ENCODE results near the gene SOX13. TPM values are rescaled to one million over a fixed set of nuclear protein-coding genes. Genes with fewer than 3 reads are reported as not detected.
"Not testable (repeated sequence)": the region's sequence is repeated elsewhere in the genome, so short reads cannot be mapped to it uniquely, and the experiment has no call there.

Gene SOX13
- total RNA-seq, 1 donor from 2014 or later: 0.71 TPM

GRCh38 chr1:204043680-204044079 is 29.2 kb upstream of the SOX13 start:
- DNase-seq (ENCODE audit: low spot score): no peak
- Mint-ChIP-seq H3K27me3 (ENCODE audit: low read depth) (no peaks in the 10 kb centered on the region), H3K27ac (no peak overlapping the region), H3K4me3 (ENCODE audit: low read depth) (no peak overlapping the region), H3K9me3 (no peaks in the 10 kb centered on the region), H3K36me3 (ENCODE audit: low read depth) (no peaks in the 10 kb centered on the region), H3K4me1 (ENCODE audit: low read depth) (no peaks in the 10 kb centered on the region)
- intact Hi-C loops (cut with micrococcal nuclease): no loop called here

- H3K27ac Mint-ChIP-seq: no peak overlapping the region
- no peak for DNase-seq (ENCODE audit: low spot score)
- H3K36me3 Mint-ChIP-seq (ENCODE audit: low read depth): no peaks in the 10 kb centered on the region
- no peaks in the 10 kb centered on the region for H3K4me1 Mint-ChIP-seq (ENCODE audit: low read depth)
- intact Hi-C loops (cut with micrococcal nuclease): no loop called here
- no peak overlapping the region for H3K4me3 Mint-ChIP-seq (ENCODE audit: low read depth)
- H3K27me3 Mint-ChIP-seq (ENCODE audit: low read depth): no peaks in the 10 kb centered on the region
- H3K9me3 Mint-ChIP-seq: no peaks in the 10 kb centered on the region
Measured at GRCh38 chr1:204044448-204044847, 28.5 kb upstream of the SOX13 start.

- DNase-seq (ENCODE audit: low spot score): no peak
- Mint-ChIP-seq H3K9me3 (no peaks in the 10 kb centered on the region), H3K36me3 (ENCODE audit: low read depth) (no peaks in the 10 kb centered on the region), H3K27me3 (ENCODE audit: low read depth) (no peaks in the 10 kb centered on the region), H3K4me1 (ENCODE audit: low read depth) (no peaks in the 10 kb centered on the region), H3K4me3 (ENCODE audit: low read depth) (no peak overlapping the region), H3K27ac (no peak overlapping the region)
- intact Hi-C loops (cut with micrococcal nuclease): no loop called here
Measured at GRCh38 chr1:204045430-204045829, 27.5 kb upstream of the SOX13 start.

GRCh38 chr1:204046346-204046745 is 26.6 kb upstream of the SOX13 start:
- H3K9me3 Mint-ChIP-seq: no peaks in the 10 kb centered on the region
- no peaks in the 10 kb centered on the region for H3K36me3 Mint-ChIP-seq (ENCODE audit: low read depth)
- H3K4me1 Mint-ChIP-seq (ENCODE audit: low read depth): no peaks in the 10 kb centered on the region
- intact Hi-C loops (cut with micrococcal nuclease): no loop called here
- no peak overlapping the region for H3K4me3 Mint-ChIP-seq (ENCODE audit: low read depth)
- no peak overlapping the region for H3K27ac Mint-ChIP-seq
- DNase-seq (ENCODE audit: low spot score): no peak
- H3K27me3 Mint-ChIP-seq (ENCODE audit: low read depth): no peaks in the 10 kb centered on the region

- H3K27me3 Mint-ChIP-seq (ENCODE audit: low read depth); H3K36me3 Mint-ChIP-seq (ENCODE audit: low read depth); H3K9me3 Mint-ChIP-seq; H3K4me1 Mint-ChIP-seq (ENCODE audit: low read depth); intact Hi-C loops (cut with micrococcal nuclease); DNase-seq (ENCODE audit: low spot score); H3K4me3 Mint-ChIP-seq (ENCODE audit: low read depth); H3K27ac Mint-ChIP-seq: not testable (repeated sequence)
Measured at GRCh38 chr1:204048796-204049195, 24.1 kb upstream of the SOX13 start.

GRCh38 chr1:204051258-204051657 is 21.7 kb upstream of the SOX13 start:
- Mint-ChIP-seq H3K9me3 (no peaks in the 10 kb centered on the region), H3K4me3 (ENCODE audit: low read depth) (no peak overlapping the region), H3K27ac (no peak overlapping the region), H3K4me1 (ENCODE audit: low read depth) (no peaks in the 10 kb centered on the region), H3K27me3 (ENCODE audit: low read depth) (peaks cover 5% of the 10 kb centered on the region), H3K36me3 (ENCODE audit: low read depth) (no peaks in the 10 kb centered on the region)
- intact Hi-C loops (cut with micrococcal nuclease): no loop called here
- DNase-seq (ENCODE audit: low spot score): no peak

GRCh38 chr1:204051718-204052117 is 21.2 kb upstream of the SOX13 start:
- intact Hi-C loops (cut with micrococcal nuclease): no loop called here
- H3K27ac Mint-ChIP-seq: no peak overlapping the region
- H3K36me3 Mint-ChIP-seq (ENCODE audit: low read depth): no peaks in the 10 kb centered on the region
- H3K9me3 Mint-ChIP-seq: no peaks in the 10 kb centered on the region
- H3K4me1 Mint-ChIP-seq (ENCODE audit: low read depth): no peaks in the 10 kb centered on the region
- peaks cover 6% of the 10 kb centered on the region for H3K27me3 Mint-ChIP-seq (ENCODE audit: low read depth)
- DNase-seq (ENCODE audit: low spot score): no peak
- no peak overlapping the region for H3K4me3 Mint-ChIP-seq (ENCODE audit: low read depth)

GRCh38 chr1:204053893-204054292 is 19.0 kb upstream of the SOX13 start:
- intact Hi-C loops (cut with micrococcal nuclease): no loop called here
- Mint-ChIP-seq H3K36me3 (ENCODE audit: low read depth) (no peaks in the 10 kb centered on the region), H3K27me3 (ENCODE audit: low read depth) (peaks cover 6% of the 10 kb centered on the region), H3K9me3 (no peaks in the 10 kb centered on the region), H3K4me3 (ENCODE audit: low read depth) (no peak overlapping the region), H3K27ac (no peak overlapping the region), H3K4me1 (ENCODE audit: low read depth) (no peaks in the 10 kb centered on the region)
- no peak for DNase-seq (ENCODE audit: low spot score)

- Mint-ChIP-seq H3K27ac (no peak overlapping the region), H3K27me3 (ENCODE audit: low read depth) (peaks cover 6% of the 10 kb centered on the region), H3K4me3 (ENCODE audit: low read depth) (no peak overlapping the region), H3K36me3 (ENCODE audit: low read depth) (no peaks in the 10 kb centered on the region), H3K9me3 (no peaks in the 10 kb centered on the region), H3K4me1 (ENCODE audit: low read depth) (no peaks in the 10 kb centered on the region)
- DNase-seq (ENCODE audit: low spot score): no peak
- intact Hi-C loops (cut with micrococcal nuclease): no loop called here
Measured at GRCh38 chr1:204059970-204060369, 12.9 kb upstream of the SOX13 start.

- Mint-ChIP-seq H3K9me3 (no peaks in the 10 kb centered on the region), H3K27me3 (ENCODE audit: low read depth) (no peaks in the 10 kb centered on the region), H3K4me3 (ENCODE audit: low read depth) (no peak overlapping the region), H3K4me1 (ENCODE audit: low read depth) (peaks cover 2% of the 10 kb centered on the region), H3K36me3 (ENCODE audit: low read depth) (no peaks in the 10 kb centered on the region), H3K27ac (no peak overlapping the region)
- no peak for DNase-seq (ENCODE audit: low spot score)
- intact Hi-C loops (cut with micrococcal nuclease): no loop called here
Measured at GRCh38 chr1:204062106-204062505, 10.8 kb upstream of the SOX13 start.

GRCh38 chr1:204065174-204065985 is 7.5 kb upstream of the SOX13 start:
- DNase-seq (ENCODE audit: low spot score): no peak
- peaks cover 2% of the 10 kb centered on the region for H3K4me1 Mint-ChIP-seq (ENCODE audit: low read depth)
- no peak overlapping the region for H3K4me3 Mint-ChIP-seq (ENCODE audit: low read depth)
- intact Hi-C loops (cut with micrococcal nuclease): no loop called here
- no peaks in the 10 kb centered on the region for H3K9me3 Mint-ChIP-seq
- no peaks in the 10 kb centered on the region for H3K36me3 Mint-ChIP-seq (ENCODE audit: low read depth)
- H3K27me3 Mint-ChIP-seq (ENCODE audit: low read depth): peaks cover 10% of the 10 kb centered on the region
- no peak overlapping the region for H3K27ac Mint-ChIP-seq

GRCh38 chr1:204065986-204066300 is 7.0 kb upstream of the SOX13 start:
- Mint-ChIP-seq H3K36me3 (ENCODE audit: low read depth) (no peaks in the 10 kb centered on the region), H3K4me3 (ENCODE audit: low read depth) (no peak overlapping the region), H3K27me3 (ENCODE audit: low read depth) (peaks cover 12% of the 10 kb centered on the region), H3K4me1 (ENCODE audit: low read depth) (peaks cover 2% of the 10 kb centered on the region), H3K9me3 (no peaks in the 10 kb centered on the region), H3K27ac (no peak overlapping the region)
- intact Hi-C loops (cut with micrococcal nuclease): no loop called here
- no peak for DNase-seq (ENCODE audit: low spot score)

GRCh38 chr1:204067935-204068334 is 5.0 kb upstream of the SOX13 start:
- Mint-ChIP-seq H3K36me3 (ENCODE audit: low read depth) (no peaks in the 10 kb centered on the region), H3K27ac (no peak overlapping the region), H3K4me1 (ENCODE audit: low read depth) (peaks cover 2% of the 10 kb centered on the region), H3K27me3 (ENCODE audit: low read depth) (peaks cover 27% of the 10 kb centered on the region), H3K9me3 (no peaks in the 10 kb centered on the region), H3K4me3 (ENCODE audit: low read depth) (no peak overlapping the region)
- no peak for DNase-seq (ENCODE audit: low spot score)
- intact Hi-C loops (cut with micrococcal nuclease): no loop called here

- intact Hi-C loops (cut with micrococcal nuclease): no loop called here
- no peak for DNase-seq (ENCODE audit: low spot score)
- H3K9me3 Mint-ChIP-seq: no peaks in the 10 kb centered on the region
- no peak overlapping the region for H3K27ac Mint-ChIP-seq
- no peaks in the 10 kb centered on the region for H3K36me3 Mint-ChIP-seq (ENCODE audit: low read depth)
- no peak overlapping the region for H3K4me3 Mint-ChIP-seq (ENCODE audit: low read depth)
- H3K4me1 Mint-ChIP-seq (ENCODE audit: low read depth): peaks cover 6% of the 10 kb centered on the region
- H3K27me3 Mint-ChIP-seq (ENCODE audit: low read depth): peaks cover 41% of the 10 kb centered on the region
Measured at GRCh38 chr1:204069887-204070286, 3.0 kb upstream of the SOX13 start.
